ENCODE results near the gene KCTD12. TPM values are rescaled to one million over a fixed set of nuclear protein-coding genes. Genes with fewer than 3 reads are reported as not detected.
A peak's percentile ranks its signal among the peaks of the same experiment; 100 is the strongest.

KCTD12 gene
- total and polyA plus RNA-seq, 2 experiments from 2014 or later = 9.1 to 70.5 TPM

DNA sequence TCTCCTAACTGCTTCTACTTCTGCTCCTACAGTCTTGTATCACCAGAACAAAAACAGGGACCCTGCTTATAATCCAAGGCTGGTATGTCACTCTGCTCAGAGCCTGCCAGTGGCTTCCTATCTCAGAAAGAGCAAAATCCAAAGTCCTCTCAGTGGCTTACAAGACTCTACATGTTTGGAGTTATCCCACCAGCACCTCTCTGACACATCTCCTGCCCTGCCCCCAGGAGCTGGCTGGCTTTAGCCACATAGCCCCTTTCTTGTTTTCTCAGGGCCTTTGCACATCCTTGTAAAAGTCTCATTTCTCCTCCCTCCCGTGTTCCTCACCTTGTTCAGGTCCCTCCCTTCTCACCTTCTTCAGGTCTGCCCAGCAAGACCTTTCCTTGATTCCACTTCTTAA lies 2.2 kb upstream of the KCTD12 start:
- no peak overlapping the region for H3K4me2 ChIP-seq
- H3K27ac ChIP-seq = no peak overlapping the region
- H3K4me1 ChIP-seq (ENCODE audit: insufficient read depth) = peaks cover 18% of the 10 kb centered on the region
- H3K36me3 ChIP-seq (replicated peaks; ENCODE audit: insufficient read depth, low read depth) = no peaks in the 10 kb centered on the region
- peaks cover 21% of the 10 kb centered on the region for H3K79me2 ChIP-seq
- H3K9me3 ChIP-seq (ENCODE audit: low read depth) = no peaks in the 10 kb centered on the region
- no peaks in the 10 kb centered on the region for H3K27me3 ChIP-seq
- no peak overlapping the region for H3K4me3 ChIP-seq
- no peak for DNase-seq (ENCODE audit: low spot score)
- H3K9me2 ChIP-seq (replicated peaks; ENCODE audit: insufficient read depth) = no peaks in the 10 kb centered on the region
- no peak overlapping the region for H2AFZ ChIP-seq
- H4K20me1 ChIP-seq (ENCODE audit: insufficient read depth, poor library complexity, severe bottlenecking) = no peaks in the 10 kb centered on the region
- 57% methylated on average over 1 of the region's 1 CpG for WGBS (ENCODE audit: low lambda C conversion rate, missing lambda C conversion rate)
- TF ChIP-seq, protein P1, sequence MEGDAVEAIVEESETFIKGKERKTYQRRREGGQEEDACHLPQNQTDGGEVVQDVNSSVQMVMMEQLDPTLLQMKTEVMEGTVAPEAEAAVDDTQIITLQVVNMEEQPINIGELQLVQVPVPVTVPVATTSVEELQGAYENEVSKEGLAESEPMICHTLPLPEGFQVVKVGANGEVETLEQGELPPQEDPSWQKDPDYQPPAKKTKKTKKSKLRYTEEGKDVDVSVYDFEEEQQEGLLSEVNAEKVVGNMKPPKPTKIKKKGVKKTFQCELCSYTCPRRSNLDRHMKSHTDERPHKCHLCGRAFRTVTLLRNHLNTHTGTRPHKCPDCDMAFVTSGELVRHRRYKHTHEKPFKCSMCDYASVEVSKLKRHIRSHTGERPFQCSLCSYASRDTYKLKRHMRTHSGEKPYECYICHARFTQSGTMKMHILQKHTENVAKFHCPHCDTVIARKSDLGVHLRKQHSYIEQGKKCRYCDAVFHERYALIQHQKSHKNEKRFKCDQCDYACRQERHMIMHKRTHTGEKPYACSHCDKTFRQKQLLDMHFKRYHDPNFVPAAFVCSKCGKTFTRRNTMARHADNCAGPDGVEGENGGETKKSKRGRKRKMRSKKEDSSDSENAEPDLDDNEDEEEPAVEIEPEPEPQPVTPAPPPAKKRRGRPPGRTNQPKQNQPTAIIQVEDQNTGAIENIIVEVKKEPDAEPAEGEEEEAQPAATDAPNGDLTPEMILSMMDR (IDR thresholded peaks at IDR 0.05; ENCODE audit: poor library complexity) = no peak
- no peak for TF ChIP-seq EZH2 (IDR thresholded peaks at IDR 0.05; ENCODE audit: borderline replicate concordance)
- no peak for TF ChIP-seq EZH2phosphoT487 (IDR thresholded peaks at IDR 0.05; ENCODE audit: low read depth, severe bottlenecking, unreplicated experiment)

DNA sequence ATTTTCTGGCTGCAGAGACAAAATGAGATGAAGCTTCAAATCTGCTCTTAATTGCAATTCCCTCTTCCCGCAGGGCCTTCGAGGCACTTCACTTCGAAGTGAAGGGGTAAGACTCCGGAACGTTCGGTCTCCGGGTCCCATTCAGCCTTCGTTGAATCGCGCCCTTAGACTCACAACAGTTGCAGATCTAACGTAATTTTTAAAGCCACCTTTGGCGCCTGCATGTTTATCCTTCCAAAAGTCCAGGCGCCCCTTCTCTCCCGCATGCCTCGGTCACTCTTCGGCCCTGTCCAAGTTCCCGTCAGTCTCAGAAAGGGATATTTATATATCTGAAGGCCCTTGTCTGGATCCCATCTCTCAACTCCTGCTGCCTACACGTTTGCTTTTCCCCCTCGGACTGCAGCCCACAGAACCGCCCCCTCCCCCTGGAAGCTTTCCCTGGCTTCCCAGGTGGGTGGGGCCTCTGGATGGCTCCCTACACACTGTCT lies 915 bp upstream of the KCTD12 start:
- H2AFZ ChIP-seq = peak overlapping the region; percentile 85

DNA sequence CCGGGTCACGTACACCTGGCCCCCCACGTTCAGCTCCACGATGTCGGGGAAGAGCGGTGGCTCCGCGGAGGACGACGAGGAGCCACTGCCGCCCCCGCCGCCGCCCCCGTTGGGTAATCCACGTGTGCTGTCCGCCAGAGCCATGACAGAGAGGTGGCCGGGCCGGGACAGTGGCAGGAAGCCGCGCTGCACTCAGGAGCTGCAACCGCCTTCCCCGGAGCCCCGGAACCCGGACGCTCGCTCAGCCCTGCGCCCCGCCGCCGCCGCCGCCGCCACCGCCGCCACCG lies 257 bp downstream of the KCTD12 start:
- 3% methylated on average over 22 of the region's 37 CpGs for WGBS (ENCODE audit: low lambda C conversion rate, missing lambda C conversion rate)
- no peaks in the 10 kb centered on the region for H3K9me2 ChIP-seq (replicated peaks; ENCODE audit: insufficient read depth)
- no peak for TF ChIP-seq EZH2phosphoT487 (IDR thresholded peaks at IDR 0.05; ENCODE audit: low read depth, severe bottlenecking, unreplicated experiment)
- TF ChIP-seq, protein P1 (IDR thresholded peaks at IDR 0.05; ENCODE audit: poor library complexity) = no peak
- no peak for TF ChIP-seq EZH2 (IDR thresholded peaks at IDR 0.05; ENCODE audit: borderline replicate concordance)
- peak overlapping the region; percentile 96 for H3K4me2 ChIP-seq
- no peaks in the 10 kb centered on the region for H3K27me3 ChIP-seq
- H3K4me1 ChIP-seq (ENCODE audit: insufficient read depth) = peaks cover 21% of the 10 kb centered on the region
- H3K9me3 ChIP-seq (ENCODE audit: low read depth) = no peaks in the 10 kb centered on the region
- H3K79me2 ChIP-seq = peaks cover 43% of the 10 kb centered on the region
- DNase-seq (ENCODE audit: low spot score) = no peak
- peak overlapping the region; percentile 97 for H3K27ac ChIP-seq
- peaks cover 12% of the 10 kb centered on the region for H4K20me1 ChIP-seq (ENCODE audit: insufficient read depth, poor library complexity, severe bottlenecking)
- H2AFZ ChIP-seq = peak overlapping the region; percentile 77
- no peaks in the 10 kb centered on the region for H3K36me3 ChIP-seq (replicated peaks; ENCODE audit: insufficient read depth, low read depth)
- peak overlapping the region; percentile 95 for H3K4me3 ChIP-seq

More for the DNA sequence above, 915 bp upstream of the KCTD12 start:
- Histone ChIP-seq H3K9me3 (ENCODE audit: low read depth) (no peaks in the 10 kb centered on the region), H3K36me3 (replicated peaks; ENCODE audit: insufficient read depth, low read depth) (no peaks in the 10 kb centered on the region), H4K20me1 (ENCODE audit: insufficient read depth, poor library complexity, severe bottlenecking) (peaks cover 12% of the 10 kb centered on the region), H3K4me3 (peak overlapping the region; percentile 95), H3K79me2 (peaks cover 34% of the 10 kb centered on the region), H3K4me1 (ENCODE audit: insufficient read depth) (peaks cover 18% of the 10 kb centered on the region), H3K27ac (peak overlapping the region; percentile 97), H3K27me3 (no peaks in the 10 kb centered on the region), H3K9me2 (replicated peaks; ENCODE audit: insufficient read depth) (no peaks in the 10 kb centered on the region), H3K4me2 (peak overlapping the region; percentile 96)
- peak; percentile 23 for DNase-seq (ENCODE audit: low spot score)
- WGBS (ENCODE audit: low lambda C conversion rate, missing lambda C conversion rate) = 6% methylated on average over 20 of the region's 20 CpGs
- TF ChIP-seq EZH2phosphoT487 (IDR thresholded peaks at IDR 0.05; ENCODE audit: low read depth, severe bottlenecking, unreplicated experiment) (no peak), EZH2 (IDR thresholded peaks at IDR 0.05; ENCODE audit: borderline replicate concordance) (no peak)
- TF ChIP-seq, protein P1 (IDR thresholded peaks at IDR 0.05; ENCODE audit: poor library complexity) = no peak

Data from hepatocyte (in vitro differentiated cells).